PFSK-1 (cell line): ENCODE results near the gene COX11.

Experiments used
- FOXP2 ChIP-seq: optimal IDR thresholded peaks from 2 replicates; pipeline ENCODE3; 2011; ENCODE audit warnings: borderline replicate concordance, control low read depth, inconsistent platforms; ENCODE audit not compliant: insufficient read depth; ENCODE audit errors: extremely low read length, extremely low read depth
- POLR2AphosphoS5 ChIP-seq: IDR thresholded peaks from 2 replicates; pipeline ENCODE4 v1.6.1; 2012; ENCODE audit warnings: low read depth, mild to moderate bottlenecking, control low read depth, low read length, moderate library complexity
- SIN3A ChIP-seq: IDR thresholded peaks from 2 replicates; pipeline ENCODE4 v1.6.1; 2012; ENCODE audit warnings: mild to moderate bottlenecking, low read length, moderate library complexity, borderline replicate concordance; ENCODE audit not compliant: insufficient read depth
- TF ChIP-seq, protein P1 (sequence below), 2 experiments: IDR thresholded peaks; 2 replicates each; pipeline versions ENCODE4 v1.6.1 to v1.8.0; 2011 to 2012; ENCODE audit warnings: low read depth in 2 of 2, low read length in 2 of 2, control low read depth in 1 of 2, inconsistent platforms in 1 of 2, mild to moderate bottlenecking in 1 of 2, moderate library complexity in 1 of 2; ENCODE audit not compliant: insufficient read depth in 1 of 2

DNA sequence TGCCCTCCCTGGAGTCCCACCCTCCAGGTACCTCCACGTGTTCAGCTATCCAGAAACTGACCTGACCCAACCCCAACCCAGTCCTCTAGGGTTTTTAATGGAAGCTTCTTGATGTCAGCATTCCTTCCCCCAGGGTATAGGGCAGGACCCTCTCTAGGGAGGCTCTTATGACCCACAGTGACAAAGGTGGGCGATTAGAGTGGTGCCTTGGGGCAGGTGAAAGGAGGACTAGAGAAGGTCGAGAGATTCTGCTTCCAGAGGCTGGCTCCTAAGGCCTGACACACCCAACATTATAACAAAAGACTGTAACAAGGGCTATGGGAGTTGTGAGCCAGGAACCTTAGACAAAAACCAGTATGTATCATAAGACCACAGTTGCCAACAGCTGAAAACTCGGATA, 17.2 kb downstream of the COX11 start:
- TF ChIP-seq POLR2AphosphoS5 (no peak), FOXP2 (no peak), SIN3A (no peak)
- TF ChIP-seq, protein P1, sequence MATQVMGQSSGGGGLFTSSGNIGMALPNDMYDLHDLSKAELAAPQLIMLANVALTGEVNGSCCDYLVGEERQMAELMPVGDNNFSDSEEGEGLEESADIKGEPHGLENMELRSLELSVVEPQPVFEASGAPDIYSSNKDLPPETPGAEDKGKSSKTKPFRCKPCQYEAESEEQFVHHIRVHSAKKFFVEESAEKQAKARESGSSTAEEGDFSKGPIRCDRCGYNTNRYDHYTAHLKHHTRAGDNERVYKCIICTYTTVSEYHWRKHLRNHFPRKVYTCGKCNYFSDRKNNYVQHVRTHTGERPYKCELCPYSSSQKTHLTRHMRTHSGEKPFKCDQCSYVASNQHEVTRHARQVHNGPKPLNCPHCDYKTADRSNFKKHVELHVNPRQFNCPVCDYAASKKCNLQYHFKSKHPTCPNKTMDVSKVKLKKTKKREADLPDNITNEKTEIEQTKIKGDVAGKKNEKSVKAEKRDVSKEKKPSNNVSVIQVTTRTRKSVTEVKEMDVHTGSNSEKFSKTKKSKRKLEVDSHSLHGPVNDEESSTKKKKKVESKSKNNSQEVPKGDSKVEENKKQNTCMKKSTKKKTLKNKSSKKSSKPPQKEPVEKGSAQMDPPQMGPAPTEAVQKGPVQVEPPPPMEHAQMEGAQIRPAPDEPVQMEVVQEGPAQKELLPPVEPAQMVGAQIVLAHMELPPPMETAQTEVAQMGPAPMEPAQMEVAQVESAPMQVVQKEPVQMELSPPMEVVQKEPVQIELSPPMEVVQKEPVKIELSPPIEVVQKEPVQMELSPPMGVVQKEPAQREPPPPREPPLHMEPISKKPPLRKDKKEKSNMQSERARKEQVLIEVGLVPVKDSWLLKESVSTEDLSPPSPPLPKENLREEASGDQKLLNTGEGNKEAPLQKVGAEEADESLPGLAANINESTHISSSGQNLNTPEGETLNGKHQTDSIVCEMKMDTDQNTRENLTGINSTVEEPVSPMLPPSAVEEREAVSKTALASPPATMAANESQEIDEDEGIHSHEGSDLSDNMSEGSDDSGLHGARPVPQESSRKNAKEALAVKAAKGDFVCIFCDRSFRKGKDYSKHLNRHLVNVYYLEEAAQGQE (IDR thresholded peaks at IDR 0.05; ENCODE audit: insufficient read depth in 1 of 2, low read depth in 2 of 2, low read length in 2 of 2): no peak
